Measurements from ENCODE around the gene KIFC1. TPM values are rescaled to one million over a fixed set of nuclear protein-coding genes. Genes with fewer than 3 reads are reported as not detected.

Gene KIFC1
- total and polyA plus RNA-seq, 9 of the 15 experiments (the other 6 are each of a cell fraction or from before 2014, with no cell fraction given), result 1.3 to 95.2 (median 76.9) TPM

DNA sequence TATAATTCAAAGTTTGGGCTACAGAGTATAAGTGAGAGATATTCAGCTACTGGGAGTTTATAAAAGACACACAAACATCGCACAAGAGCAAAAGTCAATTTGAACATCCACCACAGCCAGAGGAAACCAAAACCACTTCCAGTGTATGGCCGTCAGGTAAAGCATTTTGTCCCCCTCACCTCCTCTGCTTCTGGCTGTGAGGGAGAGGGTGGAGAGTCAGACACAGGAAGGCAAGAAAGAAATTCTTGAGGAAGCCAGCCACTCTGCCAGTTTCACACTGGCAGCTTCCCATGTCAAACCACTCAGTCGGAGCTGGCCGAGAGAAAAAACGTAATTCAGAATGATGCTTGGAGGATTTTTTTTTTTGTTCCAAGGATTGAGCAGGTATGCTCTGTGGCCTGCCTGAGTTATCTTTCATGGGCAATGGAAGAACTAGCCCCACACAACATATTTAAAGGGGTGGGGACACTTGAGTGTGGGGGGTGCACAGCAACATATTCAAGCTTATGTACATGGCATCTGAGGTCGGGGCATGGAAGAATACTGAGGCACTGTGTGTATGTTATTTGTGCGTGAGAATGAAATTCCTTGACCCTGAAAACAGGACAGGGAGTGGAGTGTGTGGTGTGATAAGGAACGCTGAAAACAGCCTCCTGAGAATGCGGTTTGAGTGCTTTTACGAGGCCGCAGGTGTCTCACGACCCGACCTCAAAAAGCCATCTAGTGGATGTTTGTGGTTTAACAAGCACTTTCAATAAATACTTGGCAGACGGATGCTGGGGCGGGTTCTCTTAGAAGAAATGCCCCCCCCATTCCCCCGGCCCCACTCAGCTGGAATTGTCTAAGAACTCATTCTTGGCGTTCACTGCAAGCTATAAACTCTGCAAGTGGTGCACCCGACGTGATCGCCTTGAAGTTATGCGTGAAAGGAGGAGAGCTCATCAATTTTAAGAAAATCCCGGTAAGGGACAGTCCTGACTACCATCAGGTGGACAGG is 46.6 kb upstream of the KIFC1 start (continued):
- TF ChIP-seq, protein P1, sequence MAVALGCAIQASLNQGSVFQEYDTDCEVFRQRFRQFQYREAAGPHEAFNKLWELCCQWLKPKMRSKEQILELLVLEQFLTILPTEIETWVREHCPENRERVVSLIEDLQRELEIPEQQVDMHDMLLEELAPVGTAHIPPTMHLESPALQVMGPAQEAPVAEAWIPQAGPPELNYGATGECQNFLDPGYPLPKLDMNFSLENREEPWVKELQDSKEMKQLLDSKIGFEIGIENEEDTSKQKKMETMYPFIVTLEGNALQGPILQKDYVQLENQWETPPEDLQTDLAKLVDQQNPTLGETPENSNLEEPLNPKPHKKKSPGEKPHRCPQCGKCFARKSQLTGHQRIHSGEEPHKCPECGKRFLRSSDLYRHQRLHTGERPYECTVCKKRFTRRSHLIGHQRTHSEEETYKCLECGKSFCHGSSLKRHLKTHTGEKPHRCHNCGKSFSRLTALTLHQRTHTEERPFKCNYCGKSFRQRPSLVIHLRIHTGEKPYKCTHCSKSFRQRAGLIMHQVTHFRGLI (CRISPR knock-in tag; IDR thresholded peaks at IDR 0.05), result no peak
- TF ChIP-seq MTA2 (IDR thresholded peaks at IDR 0.05; ENCODE audit: low read depth) (peak; percentile 68), BCLAF1 (IDR thresholded peaks at IDR 0.05; ENCODE audit: borderline replicate concordance in 1 of 2, control insufficient read depth in 1 of 2, low read depth in 2 of 2, low read length in 1 of 2) (no peak), ZNF124 (CRISPR knock-in tag; IDR thresholded peaks at IDR 0.05) (no peak), TEAD2 (tag; IDR thresholded peaks at IDR 0.05) (0 out of 2 replicates have a peak, but pooled peaks have one; percentile 43), JUNB (CRISPR knock-in tag; conservative IDR thresholded peaks at IDR 0.05) (no peak), ZNF696 (CRISPR knock-in tag; conservative IDR thresholded peaks at IDR 0.05) (no peak)
- TF ChIP-seq, protein P2, sequence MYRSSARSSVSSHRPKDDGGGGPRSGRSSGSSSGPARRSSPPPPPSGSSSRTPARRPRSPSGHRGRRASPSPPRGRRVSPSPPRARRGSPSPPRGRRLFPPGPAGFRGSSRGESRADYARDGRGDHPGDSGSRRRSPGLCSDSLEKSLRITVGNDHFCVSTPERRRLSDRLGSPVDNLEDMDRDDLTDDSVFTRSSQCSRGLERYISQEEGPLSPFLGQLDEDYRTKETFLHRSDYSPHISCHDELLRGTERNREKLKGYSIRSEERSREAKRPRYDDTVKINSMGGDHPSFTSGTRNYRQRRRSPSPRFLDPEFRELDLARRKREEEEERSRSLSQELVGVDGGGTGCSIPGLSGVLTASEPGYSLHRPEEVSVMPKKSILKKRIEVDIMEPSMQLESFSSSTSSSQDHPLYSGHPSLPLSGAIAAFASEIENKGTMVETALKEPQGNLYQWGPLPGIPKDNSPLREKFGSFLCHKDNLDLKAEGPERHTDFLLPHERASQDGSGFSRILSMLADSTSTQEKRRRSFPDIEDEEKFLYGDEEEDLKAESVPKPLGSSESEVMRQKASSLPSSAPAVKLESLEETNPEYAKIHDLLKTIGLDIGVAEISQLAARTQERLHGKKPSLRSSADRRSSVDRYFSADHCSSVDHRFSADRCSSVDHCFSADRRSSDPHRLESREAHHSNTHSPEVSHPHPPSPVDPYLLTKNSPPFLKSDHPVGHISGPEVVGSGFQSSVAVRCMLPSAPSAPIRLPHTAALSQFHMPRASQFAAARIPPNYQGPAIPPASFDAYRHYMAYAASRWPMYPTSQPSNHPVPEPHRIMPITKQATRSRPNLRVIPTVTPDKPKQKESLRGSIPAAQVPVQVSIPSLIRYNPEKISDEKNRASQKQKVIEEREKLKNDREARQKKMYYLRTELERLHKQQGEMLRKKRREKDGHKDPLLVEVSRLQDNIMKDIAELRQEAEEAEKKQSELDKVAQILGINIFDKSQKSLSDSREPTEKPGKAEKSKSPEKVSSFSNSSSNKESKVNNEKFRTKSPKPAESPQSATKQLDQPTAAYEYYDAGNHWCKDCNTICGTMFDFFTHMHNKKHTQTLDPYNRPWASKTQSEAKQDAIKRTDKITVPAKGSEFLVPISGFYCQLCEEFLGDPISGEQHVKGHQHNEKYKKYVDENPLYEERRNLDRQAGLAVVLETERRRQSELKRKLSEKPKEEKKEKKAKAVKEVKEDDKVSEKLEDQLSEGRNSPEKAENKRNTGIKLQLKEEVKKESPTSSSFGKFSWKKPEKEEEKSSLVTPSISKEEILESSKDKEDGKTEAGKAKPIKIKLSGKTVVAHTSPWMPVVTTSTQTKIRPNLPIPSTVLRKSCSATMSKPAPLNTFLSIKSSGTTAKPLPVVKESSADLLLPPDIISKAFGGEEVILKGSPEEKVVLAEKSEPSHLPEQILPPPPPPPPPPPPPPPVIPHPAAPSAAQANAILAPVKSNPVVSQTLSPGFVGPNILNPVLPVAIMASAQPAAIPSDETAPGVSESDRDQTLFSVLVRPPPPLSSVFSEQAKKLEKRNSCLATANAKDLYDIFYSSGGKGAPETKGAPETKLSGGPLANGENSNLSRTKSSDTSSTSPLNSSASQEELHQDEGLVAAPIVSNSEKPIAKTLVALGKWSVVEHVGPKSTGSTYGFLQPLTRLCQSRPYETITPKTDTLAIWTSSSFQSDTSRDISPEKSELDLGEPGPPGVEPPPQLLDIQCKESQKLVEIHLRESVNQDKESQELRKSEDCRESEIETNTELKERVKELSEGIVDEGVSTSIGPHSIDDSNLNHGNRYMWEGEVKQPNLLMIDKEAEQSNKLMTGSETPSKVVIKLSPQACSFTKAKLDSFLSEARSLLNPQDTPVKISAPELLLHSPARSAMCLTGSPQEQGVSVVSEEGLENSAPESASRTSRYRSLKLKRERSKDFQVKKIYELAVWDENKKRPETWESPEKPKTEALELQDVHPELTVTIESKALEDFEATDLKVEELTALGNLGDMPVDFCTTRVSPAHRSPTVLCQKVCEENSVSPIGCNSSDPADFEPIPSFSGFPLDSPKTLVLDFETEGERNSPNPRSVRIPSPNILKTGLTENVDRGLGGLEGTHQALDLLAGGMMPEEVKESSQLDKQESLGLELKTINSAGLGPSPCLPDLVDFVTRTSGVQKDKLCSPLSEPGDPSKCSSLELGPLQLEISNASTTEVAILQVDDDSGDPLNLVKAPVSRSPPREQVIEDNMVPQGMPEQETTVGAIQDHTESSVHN (IDR thresholded peaks at IDR 0.05; ENCODE audit: borderline replicate concordance in 1 of 2, low read depth in 1 of 2), result no peak
- TF ChIP-seq, protein P3, sequence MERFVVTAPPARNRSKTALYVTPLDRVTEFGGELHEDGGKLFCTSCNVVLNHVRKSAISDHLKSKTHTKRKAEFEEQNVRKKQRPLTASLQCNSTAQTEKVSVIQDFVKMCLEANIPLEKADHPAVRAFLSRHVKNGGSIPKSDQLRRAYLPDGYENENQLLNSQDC (CRISPR knock-in tag; IDR thresholded peaks at IDR 0.05), result no peak
- TF ChIP-seq, protein P4, sequence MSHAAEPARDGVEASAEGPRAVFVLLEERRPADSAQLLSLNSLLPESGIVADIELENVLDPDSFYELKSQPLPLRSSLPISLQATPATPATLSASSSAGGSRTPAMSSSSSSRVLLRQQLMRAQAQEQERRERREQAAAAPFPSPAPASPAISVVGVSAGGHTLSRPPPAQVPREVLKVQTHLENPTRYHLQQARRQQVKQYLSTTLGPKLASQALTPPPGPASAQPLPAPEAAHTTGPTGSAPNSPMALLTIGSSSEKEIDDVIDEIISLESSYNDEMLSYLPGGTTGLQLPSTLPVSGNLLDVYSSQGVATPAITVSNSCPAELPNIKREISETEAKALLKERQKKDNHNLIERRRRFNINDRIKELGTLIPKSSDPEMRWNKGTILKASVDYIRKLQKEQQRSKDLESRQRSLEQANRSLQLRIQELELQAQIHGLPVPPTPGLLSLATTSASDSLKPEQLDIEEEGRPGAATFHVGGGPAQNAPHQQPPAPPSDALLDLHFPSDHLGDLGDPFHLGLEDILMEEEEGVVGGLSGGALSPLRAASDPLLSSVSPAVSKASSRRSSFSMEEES (CRISPR knock-in tag; IDR thresholded peaks at IDR 0.05), result no peak
